IMR-90 (cell line): ENCODE data around the gene SPINK5.

Source experiments
- BHLHE40 ChIP-seq: fragments of 150-350 bp; IDR thresholded peaks from 2 replicates; pipeline ENCODE4 v1.6.1; 2016; ENCODE audit warnings: mild to moderate bottlenecking, low read depth, low read length
- CEBPB ChIP-seq: IDR thresholded peaks from 2 replicates; pipeline ENCODE4 v1.6.1; 2012; ENCODE audit warnings: low read depth, low read length, improper control_type of control experiment
- CHD1 ChIP-seq: IDR thresholded peaks from 2 replicates; pipeline ENCODE4 v1.6.1; 2012; ENCODE audit warnings: low read depth, low read length, improper control_type of control experiment
- FOS ChIP-seq: fragments of 150-350 bp; IDR thresholded peaks from 2 replicates; pipeline ENCODE4 v1.6.1; 2016; ENCODE audit warnings: low read depth, low read length
- MAFK ChIP-seq: IDR thresholded peaks from 2 replicates; pipeline ENCODE4 v1.6.1; 2012; ENCODE audit warnings: low read depth, low read length, improper control_type of control experiment
- NFE2L2 ChIP-seq: fragments of 150-350 bp; IDR thresholded peaks from 2 replicates; pipeline ENCODE4 v1.6.1; 2016; ENCODE audit warnings: low read depth, mild to moderate bottlenecking, low read length
- POLR2A ChIP-seq: IDR thresholded peaks from 2 replicates; pipeline ENCODE4 v1.6.1; 2012; ENCODE audit warnings: mild to moderate bottlenecking, low read depth, low read length
- RAD21 ChIP-seq: IDR thresholded peaks from 2 replicates; pipeline ENCODE4 v1.6.1; 2012; ENCODE audit warnings: low read length, improper control_type of control experiment
- RFX5 ChIP-seq: IDR thresholded peaks from 2 replicates; pipeline ENCODE4 v1.8.0; 2012; ENCODE audit warnings: low read depth, mild to moderate bottlenecking, low read length, moderate library complexity
- TF ChIP-seq, protein P1 (sequence below): conservative IDR thresholded peaks from 2 replicates; pipeline ENCODE4 v1.5.1; 2012; ENCODE audit warnings: mild to moderate bottlenecking, low read depth, low read length, improper control_type of control experiment
- TF ChIP-seq, protein P2 (sequence below): fragments of 150-350 bp; IDR thresholded peaks from 2 replicates; pipeline ENCODE4 v1.6.1; 2017; ENCODE audit warnings: mild to moderate bottlenecking, antibody characterized with exemption, low read length, low read depth

DNA sequence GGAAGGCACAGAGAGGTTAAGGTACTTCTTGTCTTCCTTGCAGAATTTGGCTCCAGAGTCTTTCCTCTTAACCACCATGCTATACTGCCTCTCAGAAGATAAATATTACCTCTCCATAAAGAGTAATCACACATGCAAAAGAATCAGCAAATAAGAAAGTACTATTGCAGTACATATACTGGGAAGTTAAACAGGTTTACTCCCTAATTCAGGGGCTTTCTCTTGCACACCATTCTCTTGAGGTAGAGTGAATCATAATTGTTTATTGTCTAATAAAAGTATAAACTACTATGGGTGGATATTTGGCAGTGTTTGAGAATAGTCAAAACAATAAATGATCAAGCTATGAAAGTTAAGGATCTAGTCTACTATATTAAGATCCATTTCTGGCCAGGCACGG lies 40.4 kb downstream of the SPINK5 start:
- TF ChIP-seq POLR2A (no peak), CEBPB (no peak), MAFK (no peak), NFE2L2 (no peak), CHD1 (no peak), RFX5 (no peak), RAD21 (no peak), FOS (no peak), BHLHE40 (no peak)
- TF ChIP-seq, protein P1, sequence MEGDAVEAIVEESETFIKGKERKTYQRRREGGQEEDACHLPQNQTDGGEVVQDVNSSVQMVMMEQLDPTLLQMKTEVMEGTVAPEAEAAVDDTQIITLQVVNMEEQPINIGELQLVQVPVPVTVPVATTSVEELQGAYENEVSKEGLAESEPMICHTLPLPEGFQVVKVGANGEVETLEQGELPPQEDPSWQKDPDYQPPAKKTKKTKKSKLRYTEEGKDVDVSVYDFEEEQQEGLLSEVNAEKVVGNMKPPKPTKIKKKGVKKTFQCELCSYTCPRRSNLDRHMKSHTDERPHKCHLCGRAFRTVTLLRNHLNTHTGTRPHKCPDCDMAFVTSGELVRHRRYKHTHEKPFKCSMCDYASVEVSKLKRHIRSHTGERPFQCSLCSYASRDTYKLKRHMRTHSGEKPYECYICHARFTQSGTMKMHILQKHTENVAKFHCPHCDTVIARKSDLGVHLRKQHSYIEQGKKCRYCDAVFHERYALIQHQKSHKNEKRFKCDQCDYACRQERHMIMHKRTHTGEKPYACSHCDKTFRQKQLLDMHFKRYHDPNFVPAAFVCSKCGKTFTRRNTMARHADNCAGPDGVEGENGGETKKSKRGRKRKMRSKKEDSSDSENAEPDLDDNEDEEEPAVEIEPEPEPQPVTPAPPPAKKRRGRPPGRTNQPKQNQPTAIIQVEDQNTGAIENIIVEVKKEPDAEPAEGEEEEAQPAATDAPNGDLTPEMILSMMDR = no peak
- TF ChIP-seq, protein P2, sequence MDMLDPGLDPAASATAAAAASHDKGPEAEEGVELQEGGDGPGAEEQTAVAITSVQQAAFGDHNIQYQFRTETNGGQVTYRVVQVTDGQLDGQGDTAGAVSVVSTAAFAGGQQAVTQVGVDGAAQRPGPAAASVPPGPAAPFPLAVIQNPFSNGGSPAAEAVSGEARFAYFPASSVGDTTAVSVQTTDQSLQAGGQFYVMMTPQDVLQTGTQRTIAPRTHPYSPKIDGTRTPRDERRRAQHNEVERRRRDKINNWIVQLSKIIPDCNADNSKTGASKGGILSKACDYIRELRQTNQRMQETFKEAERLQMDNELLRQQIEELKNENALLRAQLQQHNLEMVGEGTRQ = no peak
